ENCODE measurements around the gene ATF7IP. TPM values are rescaled to one million over a fixed set of nuclear protein-coding genes. Genes with fewer than 3 reads are reported as not detected.

Gene ATF7IP
- total and polyA plus RNA-seq, 2 experiments from 2014 or later: 42.8 to 100 TPM

- TF ChIP-seq, protein P1, sequence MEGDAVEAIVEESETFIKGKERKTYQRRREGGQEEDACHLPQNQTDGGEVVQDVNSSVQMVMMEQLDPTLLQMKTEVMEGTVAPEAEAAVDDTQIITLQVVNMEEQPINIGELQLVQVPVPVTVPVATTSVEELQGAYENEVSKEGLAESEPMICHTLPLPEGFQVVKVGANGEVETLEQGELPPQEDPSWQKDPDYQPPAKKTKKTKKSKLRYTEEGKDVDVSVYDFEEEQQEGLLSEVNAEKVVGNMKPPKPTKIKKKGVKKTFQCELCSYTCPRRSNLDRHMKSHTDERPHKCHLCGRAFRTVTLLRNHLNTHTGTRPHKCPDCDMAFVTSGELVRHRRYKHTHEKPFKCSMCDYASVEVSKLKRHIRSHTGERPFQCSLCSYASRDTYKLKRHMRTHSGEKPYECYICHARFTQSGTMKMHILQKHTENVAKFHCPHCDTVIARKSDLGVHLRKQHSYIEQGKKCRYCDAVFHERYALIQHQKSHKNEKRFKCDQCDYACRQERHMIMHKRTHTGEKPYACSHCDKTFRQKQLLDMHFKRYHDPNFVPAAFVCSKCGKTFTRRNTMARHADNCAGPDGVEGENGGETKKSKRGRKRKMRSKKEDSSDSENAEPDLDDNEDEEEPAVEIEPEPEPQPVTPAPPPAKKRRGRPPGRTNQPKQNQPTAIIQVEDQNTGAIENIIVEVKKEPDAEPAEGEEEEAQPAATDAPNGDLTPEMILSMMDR (IDR thresholded peaks at IDR 0.05; ENCODE audit: low read depth, low read length): no peak
- no peaks in the 10 kb centered on the region for H3K9me3 ChIP-seq (ENCODE audit: low read depth)
- peaks cover 5% of the 10 kb centered on the region for H3K4me1 ChIP-seq (ENCODE audit: low read depth)
- no peak overlapping the region for H3K4me3 ChIP-seq
- H3K36me3 ChIP-seq: peaks cover 41% of the 10 kb centered on the region
- no peaks in the 10 kb centered on the region for H3K27me3 ChIP-seq
- no peak overlapping the region for H3K27ac ChIP-seq
- DNase-seq (ENCODE audit: low read depth in 1 of 2, low spot score in 1 of 2): peak in 1 of 2 donors; percentile 56
Observed at GRCh38 chr12:14442221-14442881, 76.9 kb downstream of the ATF7IP start.

- no peaks in the 10 kb centered on the region for H3K27me3 ChIP-seq
- H3K27ac ChIP-seq: peak overlapping the region; percentile 52
- peak in 1 of 2 donors; percentile 31 for DNase-seq (ENCODE audit: low read depth in 1 of 2, low spot score in 1 of 2)
- no peaks in the 10 kb centered on the region for H3K9me3 ChIP-seq (ENCODE audit: low read depth)
- peaks cover 45% of the 10 kb centered on the region for H3K36me3 ChIP-seq
- H3K4me1 ChIP-seq (ENCODE audit: low read depth): peaks cover 5% of the 10 kb centered on the region
- TF ChIP-seq, protein P1 (IDR thresholded peaks at IDR 0.05; ENCODE audit: low read depth, low read length): no peak
- no peak overlapping the region for H3K4me3 ChIP-seq
Observed at GRCh38 chr12:14443531-14443930, 78.0 kb downstream of the ATF7IP start.

DNA sequence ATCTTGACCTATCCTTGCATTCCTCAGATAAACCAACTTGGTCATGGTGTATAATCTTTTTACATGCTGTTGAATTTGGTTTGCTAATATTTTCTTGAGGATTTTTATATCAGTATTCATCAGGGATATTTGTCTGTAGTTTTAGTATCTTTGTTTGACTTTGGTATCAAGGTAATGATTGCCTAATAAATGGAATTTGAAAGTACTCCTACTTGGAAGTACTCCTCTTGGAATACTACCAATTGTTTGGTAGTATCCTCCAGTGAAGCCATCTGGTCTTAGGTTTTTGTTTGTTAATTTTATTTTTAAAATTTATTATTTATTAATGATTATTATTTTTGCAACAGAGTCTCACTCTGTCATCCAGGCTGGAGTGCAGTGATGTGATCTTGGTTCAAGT is 85.0 kb downstream of the ATF7IP start:
- no peaks in the 10 kb centered on the region for H3K9me3 ChIP-seq (ENCODE audit: low read depth)
- H3K27ac ChIP-seq: no peak overlapping the region
- no peaks in the 10 kb centered on the region for H3K27me3 ChIP-seq
- DNase-seq (ENCODE audit: low read depth in 1 of 2, low spot score in 1 of 2): no peak
- TF ChIP-seq, protein P1 (IDR thresholded peaks at IDR 0.05; ENCODE audit: low read depth, low read length): no peak
- H3K36me3 ChIP-seq: peaks cover 31% of the 10 kb centered on the region
- no peak overlapping the region for H3K4me3 ChIP-seq
- no peaks in the 10 kb centered on the region for H3K4me1 ChIP-seq (ENCODE audit: low read depth)

- Histone ChIP-seq H3K36me3 (peaks cover 28% of the 10 kb centered on the region), H3K27me3 (no peaks in the 10 kb centered on the region), H3K27ac (no peak overlapping the region), H3K9me3 (ENCODE audit: low read depth) (no peaks in the 10 kb centered on the region), H3K4me3 (no peak overlapping the region), H3K4me1 (ENCODE audit: low read depth) (no peaks in the 10 kb centered on the region)
- DNase-seq (ENCODE audit: low read depth in 1 of 2, low spot score in 1 of 2): no peak
- TF ChIP-seq, protein P1 (IDR thresholded peaks at IDR 0.05; ENCODE audit: low read depth, low read length): no peak
Observed at GRCh38 chr12:14452336-14452735, 86.9 kb downstream of the ATF7IP start.

DNA sequence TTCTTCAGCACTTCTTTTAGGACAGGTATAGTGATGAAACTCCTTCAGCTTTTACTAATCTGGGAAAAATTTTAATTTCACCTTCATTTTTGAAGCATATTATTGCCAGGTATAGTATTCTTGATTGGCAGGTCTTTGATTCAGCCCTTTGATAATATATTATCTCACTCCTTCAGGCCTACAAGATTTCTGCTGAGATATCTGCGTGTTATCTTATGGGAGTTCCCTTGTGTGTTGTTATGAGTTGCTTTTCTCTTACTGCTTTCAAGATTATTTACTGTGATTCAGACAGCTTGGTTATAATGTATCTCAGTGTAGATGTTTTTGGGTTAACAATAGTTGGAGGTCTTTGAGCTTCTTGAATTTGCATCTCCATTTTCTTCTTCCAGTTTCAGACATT is 87.4 kb downstream of the ATF7IP start:
- DNase-seq (ENCODE audit: low read depth in 1 of 2, low spot score in 1 of 2): no peak
- Histone ChIP-seq H3K27me3 (no peaks in the 10 kb centered on the region), H3K9me3 (ENCODE audit: low read depth) (no peaks in the 10 kb centered on the region), H3K4me3 (no peak overlapping the region), H3K4me1 (ENCODE audit: low read depth) (no peaks in the 10 kb centered on the region), H3K36me3 (peaks cover 26% of the 10 kb centered on the region), H3K27ac (peak overlapping the region; percentile 29)
- TF ChIP-seq, protein P1 (IDR thresholded peaks at IDR 0.05; ENCODE audit: low read depth, low read length): no peak

All from cardiac muscle cell (in vitro differentiated cells and primary cell).